Activated CD8-positive, alpha-beta T cell treated with anti-CD3 and anti-CD28 coated beads, Interleukin-2, amount 10 ng/mL, durations not matched to agents 7 days and 5 days (primary cell): ENCODE measurements around the gene YY1. TPM values are rescaled to one million over a fixed set of nuclear protein-coding genes. Genes with fewer than 3 reads are reported as not detected.
"Not testable (repeated sequence)": the region's sequence is repeated elsewhere in the genome, so short reads cannot be mapped to it uniquely, and the experiment has no call there.

Experiments
- ATAC-seq: fragments of 150-1000 bp; cut with Tn5 transposase; one replicate; pipeline ENCODE4 v1.10.0; 2021; ENCODE audit warnings: moderate library complexity
- CTCF ChIA-PET: fragments of 350-600 bp; sonication (Branson Sonifier 250); formaldehyde crosslinking; loops from one replicate; lab custom pipeline; 2021; ENCODE audit warnings: antibody characterized with exemption; lab: Charles Lee
- POLR2A ChIA-PET: fragments of 350-600 bp; sonication (Branson Sonifier 250); formaldehyde crosslinking; loops from one replicate; lab custom pipeline; 2021; ENCODE audit warnings: antibody characterized with exemption; lab: Charles Lee
- DNase-seq: peaks from one replicate; pipeline ENCODE4 v3.0.0-alpha.2; 2020
- H3K27ac Mint-ChIP-seq: one replicate; pipeline ENCODE4 v1.8.0; 2021; ENCODE audit warnings: mild to moderate bottlenecking, mixed read lengths
- H3K27me3 Mint-ChIP-seq: one replicate; pipeline ENCODE4 v1.8.0; 2021; ENCODE audit warnings: low read depth, mixed read lengths
- H3K36me3 Mint-ChIP-seq: one replicate; pipeline ENCODE4 v1.8.0; 2021; ENCODE audit warnings: low read depth, mixed read lengths
- H3K4me1 Mint-ChIP-seq: one replicate; pipeline ENCODE4 v1.8.0; 2021; ENCODE audit warnings: low read depth, mixed read lengths
- H3K4me3 Mint-ChIP-seq: one replicate; pipeline ENCODE4 v1.8.0; 2021; ENCODE audit warnings: mild to moderate bottlenecking, mixed read lengths
- H3K9me3 Mint-ChIP-seq: one replicate; pipeline ENCODE4 v1.8.0; 2022; ENCODE audit warnings: mixed read lengths; ENCODE audit not compliant: insufficient read depth
- total RNA-seq, 2 experiments: library from RNA; stranded (reverse); gene quantifications; one replicate each; pipeline ENCODE4 v1.2.3, GENCODE V29; 2021

YY1 gene
- total RNA-seq, 2 experiments from 2014 or later, result 107 TPM

GRCh38 chr14:100308427-100308792 lies 69.5 kb downstream of the YY1 start:
- H3K36me3 Mint-ChIP-seq, DNase-seq, H3K27ac Mint-ChIP-seq, ATAC-seq, H3K4me3 Mint-ChIP-seq, H3K9me3 Mint-ChIP-seq: not testable (repeated sequence)
- Mint-ChIP-seq H3K4me1 (peaks cover 25% of the 10 kb centered on the region), H3K27me3 (peaks cover 36% of the 10 kb centered on the region)
- POLR2A ChIA-PET, result interaction anchor here (0.6 to 0.9 kb wide), 2 partner anchors 67 to 1423 kb away, joined by 3 to 4 read pairs; a partner anchor contains a TSS
- CTCF ChIA-PET, result interaction anchor here (0.6 to 1.2 kb wide), 2 partner anchors 69 to 340 kb away, joined by 3 to 4 read pairs; no protein-coding TSS in a partner anchor

- no peak overlapping the region for H3K27ac Mint-ChIP-seq
- H3K36me3 Mint-ChIP-seq, result no peaks in the 10 kb centered on the region
- ATAC-seq, result no peak
- H3K9me3 Mint-ChIP-seq, result no peaks in the 10 kb centered on the region
- H3K4me1 Mint-ChIP-seq, result peaks cover 20% of the 10 kb centered on the region
- H3K27me3 Mint-ChIP-seq, result peaks cover 36% of the 10 kb centered on the region
- ChIA-PET CTCF (interaction anchor here (1.0 to 1.2 kb wide), 2 partner anchors 68 to 69 kb away, joined by 3 to 4 read pairs; no protein-coding TSS in a partner anchor), POLR2A (interaction anchor here (0.6 to 0.9 kb wide), 2 partner anchors 66 to 217 kb away, joined by 3 to 4 read pairs; a partner anchor contains a TSS)
- H3K4me3 Mint-ChIP-seq, result no peak overlapping the region
- no peak for DNase-seq
Observed at GRCh38 chr14:100309028-100309737, 70.2 kb downstream of the YY1 start.

GRCh38 chr14:100312110-100312876 lies 73.3 kb downstream of the YY1 start:
- POLR2A ChIA-PET, H3K9me3 Mint-ChIP-seq, H3K27ac Mint-ChIP-seq, H3K36me3 Mint-ChIP-seq, DNase-seq, ATAC-seq, H3K4me3 Mint-ChIP-seq, H3K4me1 Mint-ChIP-seq: not testable (repeated sequence)
- CTCF ChIA-PET, result interaction anchor here (1.3 to 1.7 kb wide), 2 partner anchors 27 to 65 kb away, joined by 3 to 4 read pairs; no protein-coding TSS in a partner anchor
- peaks cover 27% of the 10 kb centered on the region for H3K27me3 Mint-ChIP-seq

GRCh38 chr14:100312877-100313400 lies 74.0 kb downstream of the YY1 start:
- peaks cover 22% of the 10 kb centered on the region for H3K27me3 Mint-ChIP-seq
- peaks cover 6% of the 10 kb centered on the region for H3K4me1 Mint-ChIP-seq
- no peaks in the 10 kb centered on the region for H3K9me3 Mint-ChIP-seq
- H3K4me3 Mint-ChIP-seq, result no peak overlapping the region
- H3K36me3 Mint-ChIP-seq, result no peaks in the 10 kb centered on the region
- DNase-seq (no peak), ATAC-seq (no peak)
- POLR2A ChIA-PET, result interaction anchor here (0.6 to 1.4 kb wide), 2 partner anchors 9 to 800 kb away, joined by 4 read pairs; no protein-coding TSS in a partner anchor
- CTCF ChIA-PET, result interaction anchor here (0.7 to 1.7 kb wide), 3 partner anchors 10 to 65 kb away, joined by 3 to 4 read pairs (median 4); no protein-coding TSS in a partner anchor
- no peak overlapping the region for H3K27ac Mint-ChIP-seq

- Mint-ChIP-seq H3K4me3 (no peak overlapping the region), H3K4me1 (peaks cover 8% of the 10 kb centered on the region), H3K27ac (no peak overlapping the region), H3K9me3 (no peaks in the 10 kb centered on the region), H3K36me3 (no peaks in the 10 kb centered on the region), H3K27me3 (peaks cover 19% of the 10 kb centered on the region)
- CTCF ChIA-PET, result interaction anchor here (0.7 to 1.7 kb wide), 4 partner anchors 10 to 64 kb away, joined by 3 to 4 read pairs (median 4); no protein-coding TSS in a partner anchor
- DNase-seq (no peak), ATAC-seq (no peak)
- POLR2A ChIA-PET, result interaction anchor here (0.6 to 1.4 kb wide), 4 partner anchors 8 to 801 kb away, joined by 3 to 4 read pairs (median 4); no protein-coding TSS in a partner anchor
Observed at GRCh38 chr14:100313464-100314230, 74.7 kb downstream of the YY1 start.

- no peak overlapping the region for H3K27ac Mint-ChIP-seq
- POLR2A ChIA-PET, result no interaction called here
Observed at GRCh38 chr14:100314724-100315123, 75.8 kb downstream of the YY1 start.

GRCh38 chr14:100317389-100317788 lies 78.4 kb downstream of the YY1 start:
- no peak for ATAC-seq
- Mint-ChIP-seq H3K4me1 (peaks cover 8% of the 10 kb centered on the region), H3K4me3 (peak overlapping the region; percentile 51), H3K9me3 (no peaks in the 10 kb centered on the region), H3K27me3 (peaks cover 10% of the 10 kb centered on the region), H3K27ac (peak overlapping the region; percentile 66), H3K36me3 (no peaks in the 10 kb centered on the region)
- no peak for DNase-seq
- ChIA-PET POLR2A (no interaction called here), CTCF (interaction anchor here (1.2 kb wide), 1 partner anchor 34 kb away, joined by 3 read pairs; no protein-coding TSS in a partner anchor)

More at GRCh38 chr14:100314724-100315123, 75.8 kb downstream of the YY1 start:
- Mint-ChIP-seq H3K4me3 (no peak overlapping the region), H3K4me1 (peaks cover 8% of the 10 kb centered on the region), H3K27me3 (peaks cover 13% of the 10 kb centered on the region), H3K36me3 (no peaks in the 10 kb centered on the region), H3K9me3 (no peaks in the 10 kb centered on the region)
- CTCF ChIA-PET, result no interaction called here
- no peak for DNase-seq
- no peak for ATAC-seq

- Mint-ChIP-seq H3K4me1 (peaks cover 6% of the 10 kb centered on the region), H3K27ac (peak overlapping the region; percentile 66), H3K36me3 (no peaks in the 10 kb centered on the region), H3K4me3 (peak overlapping the region; percentile 51), H3K27me3 (peaks cover 5% of the 10 kb centered on the region), H3K9me3 (no peaks in the 10 kb centered on the region)
- POLR2A ChIA-PET, result no interaction called here
- peak; percentile 98 for ATAC-seq
- CTCF ChIA-PET, result interaction anchor here (0.7 to 1.2 kb wide), 5 partner anchors 17 to 41 kb away, joined by 3 to 4 read pairs (median 3); no protein-coding TSS in a partner anchor
- peak; percentile 79 for DNase-seq
Observed at GRCh38 chr14:100317912-100318808, 79.2 kb downstream of the YY1 start.

- no peak for ATAC-seq
- Mint-ChIP-seq H3K9me3 (no peaks in the 10 kb centered on the region), H3K27me3 (peaks cover 5% of the 10 kb centered on the region), H3K4me1 (peaks cover 6% of the 10 kb centered on the region), H3K36me3 (no peaks in the 10 kb centered on the region), H3K4me3 (no peak overlapping the region), H3K27ac (no peak overlapping the region)
- CTCF ChIA-PET, result no interaction called here
- no peak for DNase-seq
- POLR2A ChIA-PET, result no interaction called here
Observed at GRCh38 chr14:100320157-100320856, 81.4 kb downstream of the YY1 start.
